NCI-H460 (cell line): ENCODE measurements around the gene LNPEP. TPM values are rescaled to one million over a fixed set of nuclear protein-coding genes. Genes with fewer than 3 reads are reported as not detected.
"Not testable (repeated sequence)": the region's sequence is repeated elsewhere in the genome, so short reads cannot be mapped to it uniquely, and the experiment has no call there.

ENCODE experiments used
- DNase-seq: peaks from one replicate; pipeline ENCODE4 v3.0.0-alpha.2; 2016; ENCODE audit warnings: low read depth; ENCODE audit errors: extremely low read depth
- total RNA-seq: library from RNA; depleted of rRNA; stranded (reverse); fragments of >200 nt; shearing (Covaris generic); gene quantifications from 2 replicates; pipeline ENCODE4 v1.2.3, GENCODE V29; 2014

Gene LNPEP
- total RNA-seq, 1 experiment from 2014 or later, result 34.6 TPM

DNA sequence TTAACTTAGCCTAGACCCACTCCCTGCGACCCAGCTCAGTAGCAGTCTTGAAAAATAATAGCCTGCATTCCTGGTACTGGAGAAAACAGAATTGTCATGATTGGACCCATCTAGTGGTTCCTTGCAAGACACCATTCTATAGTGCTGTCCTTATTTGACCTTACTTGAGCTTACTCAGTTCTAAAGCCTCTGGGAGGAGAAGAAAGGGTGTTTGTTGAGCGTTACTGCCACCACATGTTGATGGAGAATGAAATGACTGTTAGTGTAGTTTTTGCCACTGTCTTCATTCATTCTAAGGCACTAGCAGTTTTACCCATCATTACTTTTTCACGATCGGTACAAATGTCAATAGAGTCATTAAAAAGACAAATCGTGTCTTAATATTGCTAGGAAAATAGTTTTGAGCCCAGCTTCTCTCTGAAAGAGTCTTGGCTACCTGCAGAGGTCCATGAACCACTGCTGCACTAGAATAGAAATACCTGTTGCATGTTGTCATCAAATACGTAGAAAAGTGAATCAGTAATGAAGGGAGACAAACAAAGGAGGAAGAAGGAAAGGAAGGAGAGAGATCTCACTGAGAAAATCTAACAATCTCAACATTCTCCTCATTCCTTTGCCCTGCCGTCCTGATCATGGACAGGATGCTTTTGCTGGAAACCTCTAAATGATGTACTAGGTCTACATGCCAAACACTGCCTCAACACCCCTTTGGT, 110.5 kb downstream of the LNPEP start:
- no peak for DNase-seq

DNA sequence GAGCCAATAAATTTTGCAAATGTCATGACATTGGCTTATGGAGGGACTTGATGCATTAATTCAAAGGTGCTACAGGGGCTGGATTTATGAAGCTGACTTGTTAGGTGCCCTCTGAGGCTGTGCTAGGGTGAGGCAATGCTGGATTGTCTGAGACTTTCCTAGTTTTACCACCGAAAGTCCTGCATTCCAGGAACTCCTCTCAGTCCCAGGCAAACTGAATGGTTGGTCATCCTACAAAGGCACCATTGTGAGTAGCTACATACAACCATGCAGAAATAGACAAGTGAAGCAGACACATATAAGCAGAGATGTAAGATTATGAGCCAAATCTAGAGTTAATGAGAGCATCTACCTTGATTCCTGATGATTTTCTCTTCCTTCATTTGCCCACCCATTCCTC, 111.2 kb downstream of the LNPEP start:
- DNase-seq, result no peak

DNA sequence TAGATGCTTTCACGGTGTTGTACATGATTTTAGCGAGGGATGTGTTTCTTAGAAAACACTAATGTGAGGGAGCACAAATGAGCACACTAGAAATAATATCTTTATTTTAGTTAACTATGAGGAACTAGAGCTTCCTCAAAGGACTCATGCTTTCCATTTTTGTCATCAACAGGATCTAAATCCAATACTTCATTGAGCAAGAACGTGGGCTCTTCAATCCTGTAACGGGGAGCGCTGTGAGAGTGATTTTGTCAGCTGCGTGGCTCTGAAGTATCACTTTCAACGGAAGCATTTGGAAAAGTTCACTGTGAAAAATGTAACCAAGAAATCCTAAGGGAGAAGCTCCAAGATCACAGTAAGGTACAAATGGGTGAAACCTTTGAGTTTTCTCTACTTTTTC, 113.3 kb downstream of the LNPEP start:
- no peak for DNase-seq

DNA sequence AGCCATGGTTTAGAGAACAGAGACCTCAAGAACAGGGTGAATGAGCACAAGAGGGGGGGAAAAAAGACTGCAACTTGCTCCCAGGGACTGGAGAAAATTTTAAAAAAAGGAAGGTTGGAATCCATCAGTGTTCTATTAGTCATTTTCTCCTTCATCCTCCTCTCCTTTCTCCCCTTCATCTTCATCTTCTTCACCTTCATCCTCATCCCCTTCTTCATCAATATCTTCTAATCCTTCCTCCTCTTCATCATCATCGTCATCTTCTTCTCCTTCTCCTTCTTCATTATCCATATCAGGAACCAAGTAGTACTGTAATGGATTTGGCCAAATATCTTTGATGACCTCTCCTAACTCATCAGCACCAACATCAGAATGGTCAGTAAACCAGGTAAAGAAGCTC, 120.4 kb downstream of the LNPEP start:
- DNase-seq, result no peak

DNA sequence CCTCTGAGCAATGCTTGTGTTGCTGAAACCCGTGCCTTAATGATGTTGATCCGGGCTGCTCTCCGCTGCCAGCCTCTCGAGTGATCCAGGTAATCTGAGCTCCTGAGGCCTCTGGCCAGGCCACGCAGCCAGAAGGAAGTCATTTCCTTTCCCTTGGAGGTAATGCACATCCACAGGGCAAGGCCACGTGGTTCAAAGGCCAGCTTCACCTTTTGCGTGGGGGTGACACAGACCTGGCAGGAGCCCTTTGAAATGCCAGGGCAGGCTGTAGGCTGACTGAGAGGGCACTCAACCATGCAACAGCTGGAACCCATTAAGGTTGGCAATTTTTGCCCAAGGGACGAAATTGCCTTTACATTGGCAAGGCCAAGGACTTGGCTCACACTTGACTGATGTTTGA, 126.2 kb downstream of the LNPEP start:
- no peak for DNase-seq

DNA sequence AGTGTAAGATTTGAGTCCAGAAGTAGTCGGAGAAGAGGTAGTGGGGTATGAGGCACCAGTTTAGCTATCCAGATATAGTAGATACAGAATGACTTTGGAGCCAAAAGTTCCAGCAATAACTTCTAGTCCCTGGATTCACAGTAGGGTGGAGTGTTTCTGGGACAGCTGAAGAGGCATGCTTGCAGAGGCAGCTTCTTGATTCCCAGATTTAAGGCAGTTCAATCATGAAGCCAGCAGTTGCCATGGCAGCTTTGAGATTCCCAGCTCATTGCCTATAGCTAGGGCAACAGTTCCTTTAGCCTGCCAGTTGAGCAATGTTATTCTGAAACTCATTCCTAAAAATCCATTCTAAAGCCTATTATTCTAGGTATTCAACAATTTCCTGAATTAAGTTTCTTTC, 127.4 kb downstream of the LNPEP start:
- no peak for DNase-seq

DNA sequence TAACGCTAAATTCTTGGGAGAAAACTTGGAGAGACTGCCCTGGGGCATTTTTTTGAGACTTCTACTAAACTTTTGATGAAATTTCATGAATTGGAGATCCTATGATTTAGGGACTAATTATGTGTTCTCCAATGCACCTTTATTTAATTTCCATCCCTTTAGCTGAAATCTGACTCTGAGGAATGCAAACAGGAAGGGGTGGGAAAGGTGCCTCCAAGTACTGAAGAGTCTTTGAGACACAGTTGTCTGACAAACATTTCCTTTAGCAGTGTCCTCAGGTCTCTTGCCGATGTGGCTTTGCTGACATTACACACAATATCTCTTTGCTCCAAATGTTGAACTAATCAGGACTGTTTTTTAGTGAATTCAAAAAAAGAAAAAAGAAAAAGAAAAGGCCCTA, 129.6 kb downstream of the LNPEP start:
- no peak for DNase-seq

DNA sequence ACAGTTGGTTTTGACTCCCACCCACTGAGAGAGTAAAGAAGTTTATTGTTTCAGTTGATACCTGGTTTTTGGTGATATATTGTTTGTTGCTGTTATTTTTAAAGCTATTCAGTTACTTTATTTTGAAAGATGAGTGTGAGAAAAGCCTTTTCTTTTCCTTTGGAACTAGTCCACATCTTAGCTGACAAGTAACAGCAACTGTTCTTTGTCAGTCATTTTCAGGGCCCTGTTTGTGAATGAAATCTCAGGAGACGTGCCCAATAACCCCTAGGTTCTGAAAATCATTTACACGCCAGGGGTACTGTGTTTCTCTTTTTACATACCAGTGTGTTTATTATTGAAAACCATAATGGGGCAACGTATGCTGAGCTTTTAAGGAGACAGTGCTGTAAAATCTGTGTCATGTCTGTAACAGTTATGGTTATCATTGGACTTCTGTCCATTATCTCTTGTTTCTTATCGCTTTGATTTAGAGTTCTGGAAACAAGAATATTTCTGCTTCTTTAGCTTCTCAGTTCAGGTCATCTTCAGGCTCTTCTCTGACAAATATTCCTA, 131.5 kb downstream of the LNPEP start:
- no peak for DNase-seq

DNA sequence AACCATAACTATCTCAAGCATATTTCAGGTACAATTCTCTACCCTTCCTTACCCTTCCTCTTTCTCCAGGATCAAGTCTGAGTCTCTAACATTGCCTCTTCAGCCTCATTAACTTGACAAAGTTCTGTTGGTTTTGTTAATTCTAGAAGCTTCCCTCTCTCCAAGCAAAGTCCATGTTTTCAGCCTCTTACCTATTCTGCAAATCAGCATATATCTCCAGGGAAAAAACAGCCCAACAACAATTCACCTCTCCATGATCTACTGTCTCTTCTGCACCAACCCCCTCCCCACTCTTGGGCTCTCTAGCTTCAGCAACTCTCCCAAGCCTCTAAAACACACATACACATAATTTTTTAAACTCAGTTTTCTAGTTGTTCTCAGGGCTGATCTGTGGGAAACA, 134.4 kb downstream of the LNPEP start:
- DNase-seq, result no peak

DNA sequence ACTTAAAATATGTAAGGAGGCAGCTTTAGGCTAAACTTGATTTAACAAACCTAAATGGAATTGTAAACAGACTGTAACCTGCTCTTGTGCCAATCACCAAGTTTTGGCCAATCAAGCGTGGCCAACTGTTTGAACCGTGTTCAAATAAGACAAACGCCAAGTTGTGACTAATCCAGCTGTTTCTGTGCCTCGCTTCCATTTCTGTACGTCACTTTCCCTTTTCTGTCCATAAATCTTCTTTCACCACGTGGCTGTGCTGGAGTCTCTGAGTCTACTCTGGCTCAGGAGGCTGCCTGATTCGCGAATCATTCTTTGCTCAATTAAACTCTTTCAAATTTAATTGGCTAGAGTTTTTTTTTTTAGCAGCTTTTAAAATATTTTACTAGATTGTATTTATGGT, 135.2 kb downstream of the LNPEP start:
- no peak for DNase-seq

DNA sequence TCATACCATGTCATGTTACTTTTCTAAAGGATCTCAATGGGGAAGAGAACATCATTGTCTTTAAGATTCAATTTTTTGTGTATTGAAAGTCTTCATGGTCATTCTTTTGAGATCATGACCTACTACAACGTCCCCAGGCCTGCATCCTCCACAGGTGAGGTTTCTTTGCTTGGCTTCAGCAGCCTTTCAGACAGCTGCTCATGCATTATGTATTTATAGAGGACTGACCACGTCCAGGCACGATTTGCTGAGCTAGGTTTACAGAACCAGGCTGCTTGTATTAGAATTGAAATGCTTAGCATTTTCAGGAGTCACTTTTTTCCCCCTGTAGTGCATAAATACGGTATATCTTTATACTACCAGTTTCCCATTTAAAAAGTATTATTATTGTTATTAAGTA, 136.1 kb downstream of the LNPEP start:
- no peak for DNase-seq

DNA sequence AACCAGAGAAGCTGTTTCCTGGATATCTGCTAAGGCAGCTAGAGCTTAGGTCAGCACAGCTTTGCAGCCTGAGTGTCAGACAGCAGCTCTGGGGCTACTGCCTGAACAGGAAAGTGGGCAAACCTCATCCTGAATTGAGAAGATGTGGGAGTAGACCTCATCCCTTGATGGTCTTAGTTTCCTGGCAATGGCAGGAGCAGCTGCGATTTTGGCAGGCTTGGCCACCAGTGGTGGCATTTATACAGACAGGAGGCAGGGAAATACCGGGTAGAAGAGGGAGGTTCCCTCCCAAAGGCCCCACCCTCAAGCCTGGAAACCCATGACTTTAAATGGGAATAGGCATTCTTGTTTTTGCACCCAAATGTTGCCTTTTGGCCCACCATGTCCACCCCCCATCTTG, 136.8 kb downstream of the LNPEP start:
- DNase-seq, result no peak

DNA sequence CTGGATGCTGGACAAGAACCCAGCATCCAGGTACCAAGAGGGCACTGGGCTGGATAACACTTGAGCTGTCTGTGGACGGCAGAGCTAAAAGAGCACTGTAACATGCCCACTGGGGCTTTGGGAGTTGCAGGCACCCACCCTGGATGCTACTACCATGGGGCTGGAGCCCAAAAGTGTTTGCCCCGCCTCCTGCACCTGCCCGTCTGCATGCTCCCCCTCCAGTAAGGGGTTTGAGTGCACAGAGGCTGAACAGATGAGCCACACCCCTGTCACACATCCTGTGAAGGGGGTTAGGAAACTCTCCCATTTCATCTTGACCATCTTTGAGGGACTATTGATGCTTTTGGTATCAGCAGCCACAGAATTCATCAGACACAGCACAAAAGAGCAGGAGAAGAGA, 137.5 kb downstream of the LNPEP start:
- DNase-seq, result no peak

DNA sequence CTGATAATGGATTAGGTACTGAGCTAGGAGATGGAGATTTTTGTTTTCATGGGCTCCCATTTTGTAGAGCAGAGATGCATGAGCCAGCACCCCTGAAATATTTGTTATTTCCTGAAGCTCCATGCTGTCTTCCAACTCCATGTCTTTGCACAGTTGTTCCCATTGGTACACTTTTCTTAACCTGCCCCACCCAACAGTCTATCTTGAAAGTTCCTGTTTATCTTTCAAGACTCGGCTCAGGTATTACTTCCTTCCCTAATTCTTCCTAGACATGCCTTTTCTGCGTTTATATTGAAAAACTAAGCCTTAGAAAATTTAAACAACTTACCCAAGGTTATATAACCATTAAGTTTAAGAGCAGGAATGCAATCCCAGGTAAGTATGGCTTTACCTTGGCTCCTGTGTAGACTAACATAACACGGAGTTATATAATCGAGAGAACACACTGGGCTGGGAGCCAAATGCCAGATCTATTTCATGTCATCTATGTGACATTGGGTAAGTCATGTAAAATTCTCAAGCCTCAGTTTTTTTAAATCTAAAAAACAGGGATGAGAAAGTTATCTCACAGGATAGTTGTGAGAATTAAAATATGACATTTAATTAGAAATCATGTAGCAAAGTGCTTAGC, 139.1 kb downstream of the LNPEP start:
- no peak for DNase-seq

DNA sequence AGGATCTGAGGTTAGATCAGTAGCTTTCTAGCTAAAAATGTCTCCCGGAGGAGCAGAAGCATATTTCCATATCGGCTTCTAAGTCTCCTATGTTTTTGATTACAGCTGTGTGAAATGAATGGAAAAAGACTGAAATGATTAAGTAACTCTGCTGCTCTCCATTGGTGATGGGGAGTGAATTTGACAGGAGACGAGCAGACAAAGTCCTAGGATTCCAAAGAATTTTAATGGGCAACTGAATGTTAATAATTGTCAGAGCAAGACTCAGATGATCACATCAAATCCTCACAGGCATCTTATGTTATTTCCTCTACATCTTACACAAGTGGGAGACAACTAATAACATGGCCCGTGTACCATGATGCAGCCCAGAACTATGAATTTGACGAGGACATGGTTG, 139.8 kb downstream of the LNPEP start:
- DNase-seq, result no peak

DNA sequence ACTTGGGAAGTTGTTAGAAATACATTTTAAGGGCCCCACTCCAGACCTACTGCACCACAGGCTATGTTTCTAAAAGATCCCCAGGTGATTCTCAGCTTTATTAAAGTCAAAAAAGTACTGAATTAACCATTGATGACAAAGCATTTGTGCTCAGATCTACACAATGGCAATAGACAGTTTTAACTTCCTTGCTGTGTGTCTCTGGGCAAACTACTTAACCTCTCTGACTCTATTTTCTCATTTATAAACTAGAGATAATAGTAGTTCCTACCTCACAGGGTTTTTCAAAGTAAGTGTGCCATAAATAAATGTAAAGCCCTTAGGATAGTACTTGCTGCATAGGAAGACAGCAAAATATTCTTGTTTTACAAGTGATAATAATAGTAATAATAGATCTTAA, 140.2 kb downstream of the LNPEP start:
- DNase-seq, result no peak

DNA sequence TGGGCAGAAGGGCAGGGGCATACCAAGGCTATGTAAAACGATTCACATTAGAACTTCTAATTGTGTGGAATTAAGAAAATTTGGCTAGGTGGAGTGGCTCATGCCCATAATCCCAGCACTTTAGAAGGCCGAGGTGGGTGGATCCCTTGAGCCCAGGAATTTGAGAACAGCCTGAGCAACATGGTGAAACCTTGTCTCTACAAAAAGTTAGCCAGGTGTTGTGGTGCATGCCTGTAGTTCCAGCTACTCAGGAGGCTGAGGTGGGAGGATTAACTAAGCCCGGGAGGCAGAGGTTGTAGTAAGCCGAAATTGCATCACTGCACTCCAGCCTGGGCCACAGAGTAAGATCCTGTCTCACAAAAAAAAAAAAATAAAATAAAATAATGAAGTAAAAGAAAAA, 141.4 kb downstream of the LNPEP start:
- DNase-seq, result no peak

DNA sequence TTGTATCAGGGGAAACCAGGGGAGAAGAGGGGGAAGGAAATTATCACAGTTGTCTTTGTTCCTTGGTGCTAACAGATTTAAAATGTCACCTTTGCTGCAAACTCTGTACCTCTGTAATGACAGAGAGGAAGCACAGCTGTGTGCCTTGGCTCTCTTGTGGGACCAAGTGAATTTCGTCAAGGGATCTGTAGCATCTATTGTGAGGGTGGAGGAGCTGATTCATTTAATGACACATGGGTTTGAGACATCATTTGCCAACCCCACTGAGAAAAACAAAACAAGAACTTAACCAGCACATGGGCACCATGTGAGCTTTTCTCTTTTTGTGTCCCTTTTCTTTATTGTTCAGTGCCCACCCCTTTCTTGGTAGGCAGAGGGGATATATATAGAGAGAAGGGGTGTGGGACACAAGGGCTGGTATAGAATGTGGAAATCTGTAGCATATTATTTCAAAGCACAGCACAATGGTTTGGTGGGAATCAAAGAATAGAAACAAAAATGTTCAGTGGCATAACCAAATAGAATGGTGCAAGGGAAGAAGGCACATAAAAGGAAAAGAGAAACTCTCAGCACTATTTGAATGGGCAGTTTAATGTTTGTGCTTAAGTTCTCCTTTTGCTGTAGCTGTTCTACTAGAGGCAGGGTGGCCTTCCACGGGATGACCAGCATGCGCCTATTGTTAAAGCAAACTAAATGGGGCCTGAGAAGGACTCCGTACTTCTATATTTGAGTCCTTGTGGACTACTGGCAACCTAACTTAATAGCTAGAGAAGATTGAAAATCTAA, 143.3 kb downstream of the LNPEP start:
- DNase-seq, result no peak

DNA sequence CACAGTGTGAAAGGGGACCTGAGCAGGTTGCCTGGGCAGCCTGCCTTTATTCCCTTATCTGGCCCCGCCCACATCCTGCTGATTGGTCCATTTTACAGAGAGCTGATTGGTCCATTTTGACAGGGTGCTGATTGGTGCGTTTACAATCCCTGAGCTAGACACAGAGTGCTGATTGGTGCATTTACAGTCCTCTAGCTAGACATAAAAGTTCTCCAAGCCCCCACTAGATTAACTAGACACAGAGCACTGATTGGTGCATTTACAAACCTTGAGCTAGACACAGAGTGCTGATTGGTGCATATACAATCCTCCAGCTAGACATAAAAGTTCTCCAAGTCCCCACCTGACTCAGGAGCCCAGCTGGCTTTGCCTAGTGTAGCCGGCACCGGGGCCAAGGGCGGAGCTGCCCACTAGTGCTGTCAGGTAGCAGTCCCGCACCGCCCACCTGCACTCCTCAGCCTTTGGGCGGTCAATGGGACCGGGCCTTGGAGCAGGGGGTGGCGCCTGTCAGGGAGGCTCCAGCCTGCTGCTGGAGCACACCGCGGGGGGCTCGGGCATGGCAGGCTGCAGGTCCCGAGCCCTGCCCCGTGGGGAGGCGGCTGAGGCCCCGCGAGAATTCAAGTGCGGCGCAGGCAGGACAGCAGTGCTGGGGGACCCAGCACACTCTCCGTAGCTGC, 149.0 kb downstream of the LNPEP start:
- not testable (repeated sequence) for DNase-seq

DNA sequence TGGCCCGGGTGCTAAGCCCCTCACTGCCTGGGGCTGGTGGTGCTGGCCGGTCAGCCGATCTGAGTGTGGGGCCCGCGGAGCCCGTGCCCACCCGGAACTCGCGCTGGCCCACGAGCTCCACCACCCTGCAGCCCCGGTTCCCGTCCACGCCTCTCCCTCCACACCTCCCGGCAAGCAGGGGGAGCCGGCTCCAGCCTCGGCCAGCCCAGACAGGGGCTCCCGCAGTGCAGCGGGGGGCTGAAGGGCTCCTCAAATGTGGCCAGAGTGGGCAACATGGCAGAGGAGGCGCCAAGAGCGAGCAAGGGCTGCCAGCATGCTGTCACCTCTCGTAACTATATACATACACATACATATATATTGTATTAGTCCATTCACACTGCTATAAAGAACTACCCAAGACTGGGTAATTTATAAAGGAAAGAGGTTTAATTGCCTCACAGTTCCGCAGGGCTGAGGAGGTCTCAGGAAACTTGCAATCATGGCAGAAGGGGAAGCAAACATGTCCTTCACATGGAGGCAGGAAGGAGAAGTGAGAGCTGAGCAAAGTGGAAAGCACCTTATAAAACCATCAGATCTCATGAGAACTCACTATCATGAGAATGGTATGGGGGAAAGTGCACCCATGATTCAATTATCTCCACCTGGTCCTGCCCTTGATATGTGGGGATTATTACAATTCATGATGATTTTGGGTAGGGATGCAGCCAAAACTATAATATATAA, 149.7 kb downstream of the LNPEP start:
- no peak for DNase-seq
